ENCODE results near the gene DNAAF5.

DNAAF5 gene

DNA sequence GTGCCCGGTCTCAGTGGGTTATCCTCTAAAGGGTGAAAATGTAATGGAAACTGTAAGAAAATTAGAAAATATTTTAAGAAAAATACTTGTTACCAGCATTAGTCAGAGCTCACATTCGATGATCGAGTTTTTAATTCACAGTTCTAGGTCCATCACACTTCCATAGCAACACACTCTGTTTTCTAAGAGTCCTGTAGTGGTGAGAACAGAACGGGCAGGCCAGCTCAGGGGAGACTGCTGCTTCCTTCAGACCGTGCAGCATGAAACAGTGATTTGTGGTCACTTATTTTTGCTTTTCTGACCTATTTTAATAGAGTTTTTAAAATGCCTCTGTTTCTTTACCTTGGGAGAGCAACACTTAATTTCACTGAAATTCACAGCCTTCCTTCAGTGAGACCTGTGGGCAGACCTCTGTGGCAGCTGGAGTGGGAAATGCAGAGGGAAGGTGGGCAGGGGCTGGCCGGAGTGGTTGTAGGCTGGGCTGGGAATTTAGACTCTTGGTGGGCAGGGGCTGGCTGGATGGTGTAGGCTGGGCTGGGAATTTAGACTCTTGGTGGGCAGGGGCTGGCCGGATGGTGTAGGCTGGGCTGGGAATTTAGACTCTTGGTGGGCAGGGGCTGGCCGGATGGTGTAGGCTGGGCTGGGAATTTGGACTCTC, 107.2 kb downstream of the DNAAF5 start:
- no peak for DNase-seq (ENCODE audit: low read depth in 2 of 2)

DNA sequence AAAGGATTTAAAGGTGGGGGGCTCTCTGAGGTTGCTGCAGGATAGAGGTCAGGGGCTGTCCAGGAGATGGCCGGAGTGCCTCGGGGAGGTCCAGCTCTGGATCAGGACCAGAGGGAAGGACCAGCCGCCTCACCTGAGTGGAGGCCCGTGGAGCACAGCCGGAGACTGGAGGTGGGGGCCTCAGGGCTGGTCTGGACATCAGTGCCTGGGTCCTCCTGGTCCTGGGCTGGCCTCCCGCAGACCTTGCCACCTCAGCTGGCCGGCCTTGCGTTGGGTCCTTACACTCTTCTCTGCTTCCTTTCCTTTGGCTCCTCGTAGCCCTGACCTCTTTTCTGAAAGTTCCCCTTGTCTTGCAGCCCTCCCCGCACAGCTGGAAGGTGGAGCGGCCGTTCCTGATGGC, 107.8 kb downstream of the DNAAF5 start:
- DNase-seq (ENCODE audit: low read depth in 2 of 2): no peak

DNA sequence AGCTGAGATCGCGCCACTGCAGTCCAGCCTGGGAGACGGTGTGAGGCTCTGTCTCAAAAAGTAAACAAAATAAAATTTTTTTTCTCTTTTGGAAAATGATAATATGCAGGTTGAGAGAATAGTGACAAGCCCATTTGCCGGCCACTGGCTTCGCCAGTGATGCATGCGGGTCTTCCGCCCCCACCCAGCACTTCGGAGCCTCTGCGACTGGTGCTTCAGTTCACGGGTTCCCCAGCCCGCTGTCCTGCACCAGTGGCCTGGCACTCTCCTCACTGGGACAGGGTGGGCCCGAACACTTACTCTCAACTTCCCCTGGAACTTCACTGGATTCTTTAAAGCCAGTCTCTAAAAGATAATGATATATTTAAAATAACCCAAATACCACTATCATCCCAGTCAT, 108.5 kb downstream of the DNAAF5 start:
- no peak for DNase-seq (ENCODE audit: low read depth in 2 of 2)

DNA sequence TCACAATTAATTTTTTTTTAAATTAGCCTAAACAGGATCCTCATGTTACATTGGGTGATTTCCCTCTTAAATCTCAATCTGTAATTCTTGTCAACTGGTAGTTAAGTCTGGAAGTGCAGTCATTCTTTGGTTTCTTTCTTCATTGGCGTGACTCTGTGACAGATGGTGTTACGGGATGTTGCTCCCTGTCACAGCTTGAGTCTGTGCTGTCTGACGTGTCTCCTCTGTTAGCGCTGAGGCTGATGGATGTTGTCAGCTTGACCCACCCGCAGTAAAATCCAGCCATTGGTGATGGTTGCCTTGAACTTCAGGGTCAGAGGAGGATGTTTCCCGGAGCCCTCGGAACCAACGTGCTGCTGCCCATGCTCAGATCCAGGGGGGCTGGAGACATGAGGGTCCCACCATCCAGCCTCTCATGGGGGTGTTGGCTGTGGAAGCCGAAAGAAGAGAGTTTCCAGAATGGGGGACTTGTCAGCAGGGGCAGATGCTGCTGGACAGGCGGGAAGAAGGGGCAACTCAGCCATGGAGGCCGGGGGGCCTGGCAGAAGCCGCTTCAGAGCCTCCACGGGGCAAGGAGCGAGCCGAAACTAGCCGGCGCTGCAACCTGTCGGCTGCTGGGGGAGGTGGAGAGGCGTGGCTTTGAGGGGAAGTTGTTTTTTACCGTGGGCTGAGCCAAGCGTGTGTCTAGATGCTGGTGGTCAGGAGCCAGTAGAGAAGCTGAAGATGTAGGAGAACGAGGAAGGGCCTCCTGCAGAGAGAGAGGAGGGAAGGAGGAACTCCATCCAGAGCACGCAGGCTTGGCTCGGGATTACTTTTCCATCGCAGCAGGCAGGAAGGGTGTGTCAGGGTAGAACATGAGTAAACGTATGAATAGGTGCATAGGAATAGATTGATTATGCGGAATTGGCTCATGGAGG, 109.2 kb downstream of the DNAAF5 start:
- no peak for DNase-seq (ENCODE audit: low read depth in 2 of 2)

All from stimulated activated CD8-positive, alpha-beta memory T cell treated with anti-CD3 and anti-CD28 coated beads, Interleukin-7, amount 100 ng/mL, for 4 hours (primary cell).